Small intestine (tissue), 7 donors: ENCODE results near the gene OR6A2. TPM values are rescaled to one million over a fixed set of nuclear protein-coding genes. Genes with fewer than 3 reads are reported as not detected.
A peak's percentile ranks its signal among the peaks of the same experiment; 100 is the strongest.

Experiments
- DNase-seq, 2 donors: peaks; one replicate each; pipeline versions ENCODE4 v3.0.0 to v3.0.0-alpha.2; 2013
- FAIRE-seq: peaks from 2 replicates; lab custom pipeline; 2012; peaks lifted over from hg19 to GRCh38; lab: Jason Lieb, UNC
- H3K27ac ChIP-seq, 3 donors: one replicate each; pipeline ENCODE4 v1.5.1; 2013; ENCODE audit warnings: low read length in 2 of 3, mild to moderate bottlenecking in 2 of 3, control low read depth in 1 of 3, inconsistent platforms in 1 of 3, low read depth in 1 of 3, moderate library complexity in 1 of 3
- H3K27me3 ChIP-seq, 3 donors: one replicate each; pipeline ENCODE4 v1.6.1; 2013; ENCODE audit warnings: low read length in 3 of 3, inconsistent platforms in 1 of 3; ENCODE audit not compliant: control insufficient read depth in 3 of 3, insufficient read depth in 3 of 3
- H3K36me3 ChIP-seq, 3 donors: one replicate each; pipeline ENCODE4 v1.6.1; 2013; ENCODE audit warnings: low read length in 3 of 3, inconsistent platforms in 1 of 3, low read depth in 1 of 3, mild to moderate bottlenecking in 1 of 3, moderate library complexity in 1 of 3; ENCODE audit not compliant: control insufficient read depth in 3 of 3, insufficient read depth in 2 of 3
- H3K4me1 ChIP-seq, 3 donors: one replicate each; pipeline ENCODE4 v1.6.1; 2013; ENCODE audit warnings: low read length in 2 of 3, inconsistent platforms in 1 of 3, low read depth in 1 of 3, mild to moderate bottlenecking in 1 of 3, moderate library complexity in 1 of 3; ENCODE audit not compliant: control insufficient read depth in 3 of 3, insufficient read depth in 2 of 3
- H3K4me3 ChIP-seq, 3 donors: one replicate each; pipeline ENCODE4 v1.5.1; 2013; ENCODE audit warnings: low read length in 3 of 3, control low read depth in 1 of 3, inconsistent platforms in 1 of 3, low read depth in 1 of 3, mild to moderate bottlenecking in 1 of 3, moderate library complexity in 1 of 3
- H3K9me3 ChIP-seq, 2 donors: one replicate each; pipeline ENCODE4 v1.6.1; 2013; ENCODE audit warnings: low read depth in 1 of 2, low read length in 1 of 2; ENCODE audit not compliant: control insufficient read depth in 2 of 2, insufficient read depth in 1 of 2
- WGBS, 3 donors: extraction: QIAGEN DNeasy Blood & Tissue Kit; methylation state at CpG; one replicate each; pipeline ENCODE4 v1.1.7; 2013; 5-methylcytosine and 5-hydroxymethylcytosine counted together
- polyA plus RNA-seq, 4 donors: library from polyadenylated mRNA; stranded (reverse) in 3 of 4; unstranded in 1 of 4; fragments of 200-250 nt in 3 of 4; fragments of 120-200 nt in 1 of 4; gene quantifications; one replicate each; pipeline versions ENCODE4 v1.2.1 to v1.2.3, GENCODE V29; 2013
- donor health status: healthy with polysubstance abuse.
- donor health status: control.
- donor health status: control.
- donor health status: Bipolar disorder and iron deficiency.
- donor health status: healthy.

Gene OR6A2
- polyA plus RNA-seq, 4 donors = 0.03 TPM; not detected in 3

DNA sequence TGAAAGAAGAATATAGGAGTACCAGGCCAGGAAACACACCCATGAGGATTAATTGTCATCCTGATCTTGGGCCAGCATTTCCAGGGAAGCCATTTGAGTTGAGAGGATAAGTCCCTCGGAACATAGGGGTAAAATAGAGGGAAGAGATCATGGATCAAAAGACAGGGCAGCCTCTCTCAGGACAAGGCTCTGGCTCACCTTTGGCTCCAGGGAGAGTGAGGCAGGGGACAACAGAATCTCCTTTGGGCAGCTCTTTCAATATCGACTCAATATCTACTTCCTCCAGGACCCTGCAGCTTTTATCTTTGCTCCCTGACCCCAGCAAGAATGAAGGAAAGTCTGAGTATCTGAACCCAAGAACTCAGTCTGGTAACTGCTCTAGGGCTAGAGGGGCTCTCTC lies 16.8 kb downstream of the OR6A2 start, which contains the start of gene OR2AG1:
Gene OR2AG1 (plus strand): TSS at position 301 of the 400 bp plus-strand sequence. CDS start 2,018 bp downstream, outside the sequence.
- 42 to 69% (median 61%) methylated on average over 2 of the region's 2 CpGs for WGBS, 3 donors
- Histone ChIP-seq H3K4me3 (no peak within 1 kb of the TSS), H3K9me3 (no peaks in the 10 kb centered on the region), H3K4me1 (no peaks in the 10 kb centered on the region), H3K27me3 (no peaks in the 10 kb centered on the region), H3K27ac (no peak within 1 kb of the TSS), H3K36me3 (no peaks in the 10 kb centered on the region)
- DNase-seq (no peak), FAIRE-seq (no peak)

DNA sequence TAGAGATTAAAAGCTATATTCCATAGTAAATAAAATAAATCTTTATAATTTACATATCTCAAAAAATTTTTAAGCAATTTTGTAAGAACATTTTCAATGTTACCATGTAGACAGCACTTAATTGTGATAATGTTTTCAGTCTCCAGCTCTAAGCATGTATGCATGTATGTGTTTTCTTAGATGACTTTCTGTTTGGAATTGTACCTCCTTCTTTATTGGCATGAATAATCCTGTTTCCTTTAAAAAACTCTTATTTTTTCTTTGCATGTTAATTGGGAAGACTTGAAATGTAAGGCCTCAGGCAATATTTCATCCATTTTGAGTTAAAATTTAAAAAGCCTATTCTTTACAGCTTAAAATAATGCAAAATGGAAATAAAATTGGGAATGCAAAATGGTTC lies 18.7 kb downstream of the OR6A2 start:
- Histone ChIP-seq H3K27me3 (no peaks in the 10 kb centered on the region), H3K4me1 (no peaks in the 10 kb centered on the region), H3K27ac (no peak overlapping the region), H3K4me3 (no peak overlapping the region), H3K36me3 (no peaks in the 10 kb centered on the region), H3K9me3 (no peaks in the 10 kb centered on the region)
- no peak for DNase-seq
- no peak for FAIRE-seq

DNA sequence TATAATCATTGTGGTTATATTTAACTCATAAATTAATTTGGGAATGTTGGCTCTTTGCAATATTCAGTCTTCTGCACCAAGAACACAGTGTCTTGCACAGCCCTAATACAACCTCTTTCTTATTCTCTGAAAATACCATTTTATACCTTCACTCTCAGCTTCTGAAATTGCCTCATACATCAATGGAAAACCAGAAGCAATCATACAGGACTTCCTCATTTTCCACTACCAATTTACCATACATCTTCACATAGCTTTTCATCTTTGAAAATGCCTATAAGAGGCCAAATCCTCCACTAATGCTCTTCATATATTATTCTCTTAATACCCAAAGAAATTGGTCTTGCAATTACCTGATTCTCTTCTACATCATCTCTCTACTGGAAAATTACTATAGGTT lies 21.0 kb downstream of the OR6A2 start:
- Histone ChIP-seq H3K9me3 (no peaks in the 10 kb centered on the region), H3K27ac (no peak overlapping the region), H3K4me3 (no peak overlapping the region), H3K36me3 (no peaks in the 10 kb centered on the region), H3K27me3 (no peaks in the 10 kb centered on the region), H3K4me1 (no peaks in the 10 kb centered on the region)
- FAIRE-seq = no peak
- no peak for DNase-seq

DNA sequence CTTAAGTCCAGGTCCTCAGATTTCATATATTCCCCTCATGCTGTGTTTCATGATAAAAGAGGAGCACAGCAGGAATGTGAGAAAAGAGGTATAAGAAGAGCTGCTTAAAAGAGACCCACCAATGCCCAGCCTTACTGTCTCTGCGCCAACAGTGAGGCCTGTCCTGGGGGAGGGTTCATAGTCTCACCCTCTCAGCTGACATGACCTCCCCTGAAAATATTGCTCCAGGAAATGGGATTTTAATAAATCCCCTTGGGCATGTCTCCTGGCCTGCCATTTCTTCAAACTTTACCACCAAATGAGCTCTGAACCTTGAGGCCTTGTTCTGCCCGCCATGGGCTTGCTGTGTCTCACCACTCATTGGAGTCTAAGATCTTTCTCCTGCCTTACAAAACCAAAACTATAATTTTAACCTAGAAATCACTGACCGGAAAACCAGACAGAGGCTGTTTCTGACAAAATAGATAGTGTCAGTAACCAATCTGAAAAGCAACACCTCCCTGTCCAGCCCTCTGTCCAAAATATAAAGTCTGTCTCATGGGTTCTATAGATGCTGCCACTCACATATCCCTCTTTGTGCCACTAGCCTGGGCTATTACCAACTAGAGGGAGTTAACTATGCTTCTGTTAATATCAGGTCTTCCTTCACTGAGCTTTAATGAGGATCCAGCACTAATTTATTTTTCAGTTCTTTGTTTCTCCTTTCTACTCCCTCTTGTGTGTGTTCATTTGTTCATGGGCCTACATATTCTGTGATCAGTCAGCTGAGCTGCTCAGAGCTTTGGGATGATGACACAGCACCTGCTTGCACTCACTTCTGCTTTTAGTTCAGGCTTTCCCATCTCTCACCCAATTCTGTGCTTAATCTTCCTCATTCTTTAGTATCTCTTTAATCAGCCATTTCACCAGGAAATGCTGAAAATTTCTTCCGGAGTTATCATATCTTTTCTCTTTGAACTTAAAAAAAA lies 27.3 kb downstream of the OR6A2 start, which contains the start of gene OR2AG2:
Gene OR2AG2 (minus strand): TSS at position 51 of the 968 bp plus-strand sequence. CDS start 3,019 bp downstream, outside the sequence.
- no peaks in the 10 kb centered on the region for H3K36me3 ChIP-seq
- no peaks in the 10 kb centered on the region for H3K9me3 ChIP-seq
- no peaks in the 10 kb centered on the region for H3K4me1 ChIP-seq
- FAIRE-seq (no peak), DNase-seq (no peak)
- H3K4me3 ChIP-seq = no peak within 1 kb of the TSS
- 56 to 78% (median 64%) methylated on average over 4 of the region's 4 CpGs for whole genome bisulfite sequencing, 3 donors
- H3K27me3 ChIP-seq = no peaks in the 10 kb centered on the region
- H3K27ac ChIP-seq = peak within 1 kb of the TSS in 1 of 3 donors; percentile 49

DNA sequence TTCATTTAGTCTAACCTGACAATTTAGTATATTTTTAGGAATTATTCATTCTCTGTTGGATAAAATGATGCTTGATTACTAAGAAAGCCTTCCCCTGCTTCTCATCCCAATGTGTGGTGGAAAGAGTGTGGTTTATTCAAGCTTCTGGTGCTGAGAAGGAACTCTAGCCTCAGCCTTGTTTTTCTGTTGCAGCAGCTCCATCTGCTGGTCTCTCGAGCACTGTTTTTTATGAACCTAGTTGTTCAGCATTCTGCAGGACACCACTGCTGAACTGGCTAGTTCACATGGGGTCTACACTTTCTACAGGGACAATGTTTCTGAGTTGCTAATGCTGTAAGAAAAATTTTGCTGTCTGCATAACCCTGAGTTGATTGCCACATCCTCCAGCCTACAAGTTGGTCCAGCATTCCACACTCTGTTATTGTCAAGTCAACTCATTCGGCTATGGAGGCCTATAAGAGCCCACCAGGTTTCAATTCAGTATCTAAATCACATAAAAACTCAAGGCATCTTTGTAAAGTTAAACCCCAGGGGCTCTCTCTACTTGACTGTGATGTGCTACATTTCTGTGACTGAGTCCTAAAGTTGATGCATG lies 42.0 kb downstream of the OR6A2 start:
- H3K27me3 ChIP-seq = no peaks in the 10 kb centered on the region
- H3K4me1 ChIP-seq = no peaks in the 10 kb centered on the region
- H3K27ac ChIP-seq = no peak overlapping the region
- 47 to 50% (median 48%) methylated on average over 2 of the region's 2 CpGs for WGBS, 3 donors
- no peaks in the 10 kb centered on the region for H3K36me3 ChIP-seq
- no peak overlapping the region for H3K4me3 ChIP-seq
- H3K9me3 ChIP-seq = no peaks in the 10 kb centered on the region
- DNase-seq = peak; percentile 57 to 62
- no peak for FAIRE-seq

DNA sequence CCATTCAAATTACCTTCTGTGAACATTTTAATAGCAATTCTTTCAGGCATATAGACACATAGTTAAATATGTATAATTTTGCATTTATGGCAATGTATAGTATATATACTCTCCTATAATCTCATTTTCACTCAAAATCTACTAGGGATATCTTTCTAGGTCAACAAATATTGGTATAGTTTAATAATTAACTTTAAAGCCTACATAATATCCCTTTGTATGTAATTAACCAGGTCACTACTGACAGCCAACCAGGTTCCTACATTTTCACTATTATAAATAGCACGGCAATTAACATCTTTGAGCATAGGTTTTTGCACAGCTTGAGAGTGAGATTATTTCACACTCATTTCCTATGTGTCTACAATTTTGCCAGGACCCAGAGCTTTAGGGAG lies 43.5 kb downstream of the OR6A2 start:
- Histone ChIP-seq H3K27me3 (no peaks in the 10 kb centered on the region), H3K36me3 (no peaks in the 10 kb centered on the region), H3K27ac (no peak overlapping the region), H3K9me3 (no peaks in the 10 kb centered on the region), H3K4me3 (no peak overlapping the region), H3K4me1 (no peaks in the 10 kb centered on the region)
- WGBS, 3 donors = 25 to 61% (median 47%) methylated on average over 1 of the region's 1 CpG
- DNase-seq = peak in 1 of 2 donors; percentile 9
- FAIRE-seq = no peak

DNA sequence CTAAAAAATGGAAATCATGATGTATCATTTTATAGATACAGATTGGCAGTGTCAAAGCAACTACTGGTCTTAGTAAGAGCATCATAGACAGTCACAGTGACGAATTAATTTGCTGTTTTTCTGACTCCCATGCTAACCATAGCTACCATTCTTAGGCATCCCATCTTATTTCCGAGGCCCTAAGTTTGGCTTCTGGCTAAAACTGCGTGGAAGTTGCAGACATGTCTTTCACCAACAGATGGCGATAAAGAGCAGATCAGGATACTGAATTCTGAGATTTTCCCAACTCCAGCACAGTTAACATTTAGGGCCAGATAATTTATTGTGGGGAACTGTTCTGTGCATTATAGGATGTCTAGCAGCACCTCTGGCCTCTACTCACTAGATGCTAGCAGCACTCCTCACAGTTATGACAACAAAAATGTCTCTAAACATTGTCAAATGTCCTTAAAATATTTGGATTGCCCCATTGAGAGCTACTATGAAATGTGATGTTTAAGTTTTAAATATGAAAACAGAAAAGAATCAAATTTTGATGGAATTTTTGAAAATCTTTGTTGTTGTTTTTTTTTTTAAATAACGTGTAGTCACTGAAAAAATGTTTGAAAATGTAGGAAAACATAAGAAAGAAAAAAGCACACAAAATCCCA lies 44.1 kb downstream of the OR6A2 start:
- Histone ChIP-seq H3K36me3 (no peaks in the 10 kb centered on the region), H3K4me1 (no peaks in the 10 kb centered on the region), H3K4me3 (no peak overlapping the region), H3K27ac (no peak overlapping the region), H3K27me3 (no peaks in the 10 kb centered on the region), H3K9me3 (no peaks in the 10 kb centered on the region)
- DNase-seq (peak; percentile 35 to 49), FAIRE-seq (no peak)
- WGBS, 3 donors = 4 to 11% (median 5%) methylated on average over 5 of the region's 5 CpGs

DNA sequence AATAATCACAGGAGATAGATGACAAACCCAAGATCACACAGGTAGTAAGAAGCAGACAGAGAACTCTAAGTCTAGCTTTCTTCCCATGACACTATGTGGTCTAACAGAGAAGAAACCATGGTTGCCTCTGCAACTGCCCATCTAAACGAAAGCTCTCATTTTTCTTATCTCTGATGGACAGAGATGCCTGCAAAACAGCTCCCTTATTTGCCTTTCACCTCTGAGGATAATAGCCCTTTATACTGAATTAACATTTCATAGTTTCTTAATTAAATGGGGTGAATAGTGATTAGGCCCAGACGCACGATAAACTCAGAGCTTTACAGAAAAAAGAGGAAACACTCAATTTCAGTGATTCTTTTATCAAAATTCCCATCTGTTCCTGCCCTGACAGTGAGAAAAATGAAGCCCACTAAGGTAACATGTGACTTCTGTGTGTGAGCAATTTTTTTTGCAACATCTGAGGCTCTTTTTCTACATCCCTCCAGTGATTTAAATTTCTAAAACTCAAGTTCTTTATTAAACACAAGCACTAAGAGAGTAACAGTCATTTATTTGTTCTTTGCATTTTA lies 52.3 kb downstream of the OR6A2 start:
- no peak for FAIRE-seq
- no peaks in the 10 kb centered on the region for H3K36me3 ChIP-seq
- no peak for DNase-seq
- no peaks in the 10 kb centered on the region for H3K9me3 ChIP-seq
- no peak overlapping the region for H3K4me3 ChIP-seq
- peaks cover 0 to 2% (median 0%) of the 10 kb centered on the region in 3 donors for H3K27me3 ChIP-seq
- 73 to 86% (median 74%) methylated on average over 3 of the region's 3 CpGs for WGBS, 3 donors
- H3K4me1 ChIP-seq = no peaks in the 10 kb centered on the region
- H3K27ac ChIP-seq = peak overlapping the region in 2 of 3 donors; percentile 41 to 84
